ENCODE measurements around the gene GRWD1.

Gene GRWD1

DNA sequence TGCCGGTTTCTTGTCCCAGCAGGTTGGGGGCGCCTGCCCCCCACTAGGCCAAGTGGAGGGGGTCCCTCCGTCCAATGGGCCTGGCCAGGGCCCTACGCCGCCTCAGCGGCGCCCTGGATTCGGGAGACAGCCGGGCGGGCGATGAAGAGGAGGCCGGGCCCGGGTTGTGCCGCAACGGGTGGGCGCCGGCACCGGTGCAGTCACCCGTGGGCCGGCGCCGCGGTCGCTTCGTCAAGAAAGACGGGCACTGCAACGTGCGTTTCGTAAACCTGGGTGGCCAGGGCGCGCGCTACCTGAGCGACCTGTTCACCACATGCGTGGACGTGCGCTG is 15.8 kb downstream of the GRWD1 start:
- no peak for DNase-seq

DNA sequence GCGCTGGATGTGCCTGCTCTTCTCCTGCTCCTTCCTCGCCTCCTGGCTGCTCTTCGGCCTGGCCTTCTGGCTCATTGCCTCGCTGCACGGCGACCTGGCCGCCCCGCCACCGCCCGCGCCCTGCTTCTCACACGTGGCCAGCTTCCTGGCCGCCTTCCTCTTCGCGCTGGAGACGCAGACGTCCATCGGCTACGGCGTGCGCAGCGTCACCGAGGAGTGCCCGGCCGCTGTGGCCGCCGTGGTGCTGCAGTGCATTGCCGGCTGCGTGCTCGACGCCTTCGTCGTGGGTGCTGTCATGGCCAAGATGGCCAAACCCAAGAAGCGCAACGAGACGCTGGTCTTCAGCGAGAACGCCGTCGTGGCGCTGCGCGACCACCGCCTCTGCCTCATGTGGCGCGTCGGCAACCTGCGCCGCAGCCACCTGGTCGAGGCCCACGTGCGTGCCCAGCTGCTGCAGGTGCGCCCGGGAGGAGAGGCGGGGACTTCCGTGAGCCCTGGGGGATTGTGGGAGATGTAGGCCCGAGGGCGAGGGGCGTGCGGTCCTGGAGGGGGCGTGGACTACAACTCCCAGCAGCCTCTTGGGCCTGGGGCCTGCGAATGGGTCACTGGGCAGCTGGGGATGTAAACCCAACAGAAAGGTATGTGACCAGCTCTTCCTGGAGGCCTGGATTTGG is 16.3 kb downstream of the GRWD1 start:
- DNase-seq, result no peak

DNA sequence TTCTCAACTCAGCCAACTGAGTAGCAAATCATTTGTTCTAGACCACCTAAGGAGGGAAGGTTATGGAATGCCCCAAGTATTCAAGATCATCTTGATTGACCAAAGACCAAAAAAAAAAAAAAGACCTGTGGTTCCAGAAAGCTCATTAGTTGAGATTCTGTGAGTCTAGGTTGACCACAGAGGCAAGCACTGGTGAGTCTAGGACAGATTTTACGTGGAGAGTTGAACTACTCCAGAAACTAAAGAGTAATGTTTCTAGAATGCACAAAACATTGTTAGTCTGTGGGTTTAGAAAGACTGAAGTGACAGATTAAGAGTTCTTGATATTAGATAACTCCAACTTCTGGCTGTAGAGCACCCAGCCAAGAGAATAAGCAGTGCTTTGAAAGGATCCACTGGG is 19.4 kb downstream of the GRWD1 start:
- DNase-seq, result no peak

DNA sequence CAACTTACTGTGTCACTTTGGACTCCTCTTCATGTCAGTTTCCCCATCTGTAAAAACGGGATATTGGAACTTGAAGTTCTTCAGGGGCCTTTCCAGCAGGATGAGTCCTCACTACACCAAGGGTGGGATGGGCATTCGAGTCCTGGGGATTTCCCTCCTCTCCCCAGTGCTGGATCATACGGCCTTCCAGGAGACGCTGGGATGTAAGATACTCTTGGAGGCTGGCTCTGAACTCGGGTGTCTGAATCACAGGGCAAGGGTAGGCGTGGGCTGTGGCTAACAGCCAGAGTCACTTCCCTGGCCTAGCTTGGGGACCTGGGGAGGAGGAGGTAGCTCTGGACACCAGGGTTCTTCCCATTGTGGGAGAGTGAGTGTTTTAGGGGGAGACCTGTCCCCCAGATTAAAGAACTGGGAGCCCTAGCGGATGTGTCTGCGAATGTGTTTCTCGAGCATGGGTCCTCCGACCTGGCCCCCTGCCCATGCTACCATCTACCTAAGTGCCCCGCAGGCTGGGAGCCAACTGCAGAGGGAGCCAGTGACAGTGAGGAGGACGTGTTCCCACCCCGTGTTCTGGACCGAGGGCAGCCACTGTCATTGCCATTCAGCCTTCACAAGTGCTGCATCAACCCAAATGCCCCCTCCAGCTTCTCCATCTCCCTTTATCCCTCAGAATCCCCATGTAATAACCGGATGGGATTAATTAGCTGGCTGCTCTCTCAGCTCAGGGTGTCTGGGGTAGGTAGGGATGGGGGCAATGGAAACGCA is 21.0 kb downstream of the GRWD1 start:
- DNase-seq, result no peak

DNA sequence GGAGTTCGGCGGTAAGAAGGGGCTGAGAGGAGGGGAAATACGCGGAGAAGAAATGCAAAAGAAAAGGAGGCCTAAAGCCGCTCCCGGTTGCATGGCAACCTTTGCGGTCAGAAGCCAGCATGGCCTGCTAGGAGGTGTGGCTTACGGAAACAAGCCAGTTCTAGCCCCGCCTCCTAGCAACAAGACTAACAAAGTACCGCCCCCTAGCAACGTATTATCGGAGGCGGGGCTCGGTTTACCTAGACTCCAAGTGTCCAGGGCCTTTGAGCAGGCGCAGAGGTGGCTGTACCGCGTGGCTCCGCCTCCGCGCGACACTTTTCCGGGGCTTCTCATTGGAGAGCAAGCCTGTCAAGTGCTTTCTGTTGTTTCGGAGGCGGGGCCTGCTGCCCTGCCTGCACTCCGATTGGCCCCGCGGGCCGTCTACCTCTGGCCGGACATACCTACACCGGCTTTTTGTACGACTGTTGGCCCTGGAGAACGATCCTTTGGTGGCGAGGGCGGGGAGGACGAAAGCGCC is 23.0 kb downstream of the GRWD1 start:
- DNase-seq, result peak; percentile 99

DNA sequence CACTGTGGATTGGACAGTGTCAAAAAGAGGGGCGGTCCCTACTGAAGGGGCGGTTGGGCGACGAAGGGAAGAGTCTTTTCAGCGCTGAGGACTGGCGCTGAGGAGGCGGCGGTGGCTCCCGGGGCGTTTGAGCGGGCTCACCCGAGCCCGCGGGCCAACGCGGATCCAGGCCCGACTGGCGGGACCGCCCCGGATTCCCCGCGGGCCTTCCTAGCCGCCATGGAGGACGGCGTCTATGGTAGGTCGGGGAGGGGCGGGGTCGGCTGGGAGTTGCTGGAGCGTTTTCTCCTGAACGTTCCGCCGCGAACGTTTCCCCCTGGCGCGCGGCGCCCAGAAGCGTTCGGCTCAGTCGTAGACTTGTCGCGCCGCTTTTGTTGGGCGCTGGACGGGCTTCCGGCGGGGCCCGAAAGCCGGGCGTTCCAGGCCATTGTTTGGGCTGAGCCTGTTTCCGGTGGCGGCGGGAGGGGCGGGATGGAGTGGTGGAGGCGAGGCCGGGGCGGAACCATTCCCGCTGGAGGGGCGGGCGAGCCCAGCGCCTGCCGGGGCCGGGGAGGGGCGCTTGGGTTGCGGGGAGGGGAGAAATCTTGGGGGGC is 23.6 kb downstream of the GRWD1 start, which contains the start of gene CYTH2:
Gene CYTH2 (plus strand): TSS at position 81 of the 593 bp plus-strand sequence. CDS start 139 bp downstream, at position 220.
- DNase-seq, result no peak

DNA sequence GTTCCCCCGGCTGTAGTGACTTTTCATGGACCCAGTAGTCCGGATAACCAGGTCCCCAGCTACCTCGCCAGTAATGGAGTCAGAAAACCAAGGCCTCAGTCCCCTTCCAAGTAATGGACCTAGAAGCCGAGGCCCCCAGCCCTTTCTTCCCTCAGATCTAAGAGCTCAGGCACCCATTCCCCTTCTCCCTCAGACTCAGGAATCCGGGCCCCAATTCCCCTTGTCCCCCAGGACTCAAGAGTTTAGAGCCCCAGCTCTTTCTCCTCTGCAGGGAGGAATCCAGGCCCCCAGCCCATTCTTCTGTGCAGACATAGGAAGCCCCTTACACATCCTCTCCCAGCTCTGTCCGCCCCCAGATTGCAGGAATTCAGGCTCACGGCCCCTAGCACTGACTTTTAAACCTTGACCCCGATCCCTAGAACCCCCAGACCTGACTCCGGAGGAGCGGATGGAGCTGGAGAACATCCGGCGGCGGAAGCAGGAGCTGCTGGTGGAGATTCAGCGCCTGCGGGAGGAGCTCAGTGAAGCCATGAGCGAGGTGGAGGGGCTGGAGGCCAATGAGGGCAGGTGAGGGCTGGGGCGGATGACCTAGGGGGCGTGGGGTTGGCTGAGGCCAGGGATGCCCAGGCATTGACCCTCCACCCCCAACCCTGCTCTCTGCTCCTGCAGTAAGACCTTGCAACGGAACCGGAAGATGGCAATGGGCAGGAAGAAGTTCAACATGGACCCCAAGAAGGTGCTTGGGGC is 24.3 kb downstream of the GRWD1 start:
- no peak for DNase-seq

DNA sequence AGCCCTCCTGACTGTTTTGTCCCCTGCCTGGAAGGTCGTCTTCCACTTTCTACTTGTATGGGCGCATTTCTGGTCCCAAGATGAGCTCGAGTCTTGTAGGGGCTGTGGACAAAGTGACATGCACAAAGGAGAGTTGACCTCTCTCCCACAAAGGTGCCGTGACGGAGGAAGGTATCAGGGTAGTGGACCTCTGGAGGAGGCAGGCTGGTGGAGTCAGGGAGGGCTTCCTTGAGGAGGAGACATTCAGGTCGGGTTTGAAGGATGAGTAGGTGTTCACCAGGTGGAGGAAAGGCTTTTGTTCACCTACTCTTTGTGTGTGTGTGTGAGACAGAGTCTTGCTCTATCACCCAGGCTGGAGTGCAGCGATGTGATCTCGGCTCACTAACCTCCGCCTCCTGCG is 25.1 kb downstream of the GRWD1 start:
- no peak for DNase-seq

DNA sequence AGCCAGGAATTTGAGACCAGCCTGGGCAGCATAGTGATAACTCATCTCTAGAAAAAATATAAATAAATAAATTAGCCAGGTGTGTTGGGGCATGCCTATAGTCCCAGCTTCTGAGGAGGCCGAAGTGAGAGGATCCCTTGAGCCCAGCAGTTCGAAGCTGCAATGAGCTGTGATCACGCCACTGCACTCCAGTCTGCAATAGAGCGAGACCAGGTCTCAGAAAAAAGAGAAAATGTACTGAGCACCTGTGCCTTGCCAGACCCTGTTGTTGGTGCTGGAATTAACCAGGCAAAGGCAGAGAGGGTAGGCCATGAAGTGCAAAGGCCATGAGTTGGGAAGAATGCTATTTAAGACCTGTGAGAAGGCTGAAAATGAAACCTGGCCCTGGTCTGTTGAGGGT is 26.1 kb downstream of the GRWD1 start:
- no peak for DNase-seq

DNA sequence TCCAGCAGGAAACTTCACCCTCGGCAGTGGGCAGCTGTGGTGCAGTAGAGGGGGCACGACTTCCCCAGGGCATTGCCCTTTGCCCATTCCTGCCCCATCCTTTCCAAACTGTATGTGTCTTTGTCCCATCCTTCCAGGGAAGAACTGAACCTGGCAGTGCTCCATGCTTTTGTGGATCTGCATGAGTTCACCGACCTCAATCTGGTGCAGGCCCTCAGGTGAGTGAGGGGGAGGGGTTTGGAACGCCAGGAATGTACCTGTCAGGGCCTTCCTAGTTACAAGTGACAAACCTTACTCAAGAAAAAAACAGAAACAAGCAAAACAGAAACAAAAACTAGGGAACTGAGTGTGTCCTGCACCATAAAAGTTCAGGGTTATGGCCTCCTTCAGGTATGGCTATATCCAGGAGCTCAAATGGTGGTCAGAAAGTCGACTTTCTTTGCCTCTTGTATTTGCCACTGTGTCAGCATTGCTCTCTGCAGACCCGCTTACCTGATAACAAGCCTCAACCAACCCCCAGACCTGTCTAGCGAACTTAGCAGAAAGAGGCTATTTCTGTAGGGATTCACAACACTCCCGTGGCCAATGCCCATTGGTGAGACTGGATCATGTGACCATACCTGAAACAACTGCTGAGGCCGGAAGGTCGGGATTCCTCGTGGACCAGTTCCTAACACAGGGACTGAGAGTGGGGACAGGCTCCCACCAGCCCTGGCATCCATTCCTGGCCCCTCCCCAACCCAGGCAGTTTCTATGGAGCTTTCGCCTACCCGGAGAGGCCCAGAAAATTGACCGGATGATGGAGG is 27.6 kb downstream of the GRWD1 start:
- DNase-seq, result no peak

DNA sequence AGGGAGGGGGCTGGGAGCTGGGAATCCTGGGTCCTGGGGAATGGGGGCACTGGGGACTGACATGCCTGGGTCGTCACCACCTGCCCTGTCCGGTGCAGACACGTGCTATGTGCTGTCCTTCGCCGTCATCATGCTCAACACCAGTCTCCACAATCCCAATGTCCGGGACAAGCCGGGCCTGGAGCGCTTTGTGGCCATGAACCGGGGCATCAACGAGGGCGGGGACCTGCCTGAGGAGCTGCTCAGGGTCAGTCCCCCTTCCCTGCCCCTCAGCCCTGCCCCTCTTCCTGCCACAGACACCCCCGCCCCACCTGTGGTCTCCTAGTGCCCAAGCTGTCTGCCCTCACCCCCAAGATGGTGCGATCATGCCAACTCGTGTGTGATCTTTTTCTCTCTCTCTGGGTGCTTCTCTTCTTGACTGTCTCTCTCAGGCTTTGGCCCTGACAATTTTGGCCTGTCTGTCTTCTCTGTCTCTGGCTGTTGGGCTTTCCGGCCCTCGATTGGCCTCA is 28.4 kb downstream of the GRWD1 start:
- DNase-seq, result no peak

DNA sequence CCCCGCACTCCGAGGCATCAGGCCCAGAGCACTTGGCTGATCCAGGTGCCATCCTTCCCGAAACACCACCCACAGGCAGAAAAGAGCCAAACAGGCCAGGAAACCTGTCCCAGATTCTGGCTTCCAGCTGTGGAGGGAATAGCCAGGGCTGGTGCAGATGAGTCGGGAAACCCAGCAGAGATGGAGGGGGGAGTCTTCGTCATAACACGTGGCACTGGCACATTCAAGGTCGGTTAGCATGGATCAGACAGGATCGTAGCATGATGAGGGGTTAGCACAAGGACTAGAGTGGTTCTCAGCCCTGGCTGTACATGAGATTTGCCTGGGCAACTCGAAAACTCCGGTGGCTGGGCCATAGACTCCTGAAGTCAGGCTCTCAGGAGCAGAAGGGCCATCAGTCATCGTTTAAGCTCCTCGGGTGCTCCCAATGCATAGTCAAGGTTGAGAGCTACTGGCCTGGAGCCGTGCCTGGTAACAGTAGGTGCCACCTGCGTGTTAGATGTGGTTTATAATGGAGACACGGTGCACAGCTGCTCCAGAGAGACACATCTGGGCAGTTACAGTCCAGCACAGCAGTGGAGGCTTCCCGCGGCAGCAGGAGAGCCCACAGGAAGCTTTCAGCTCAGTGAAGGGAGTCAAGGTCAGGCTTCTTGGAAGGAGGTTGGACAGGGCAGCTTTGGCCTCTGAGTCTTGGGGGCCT is 29.7 kb downstream of the GRWD1 start:
- DNase-seq, result no peak

DNA sequence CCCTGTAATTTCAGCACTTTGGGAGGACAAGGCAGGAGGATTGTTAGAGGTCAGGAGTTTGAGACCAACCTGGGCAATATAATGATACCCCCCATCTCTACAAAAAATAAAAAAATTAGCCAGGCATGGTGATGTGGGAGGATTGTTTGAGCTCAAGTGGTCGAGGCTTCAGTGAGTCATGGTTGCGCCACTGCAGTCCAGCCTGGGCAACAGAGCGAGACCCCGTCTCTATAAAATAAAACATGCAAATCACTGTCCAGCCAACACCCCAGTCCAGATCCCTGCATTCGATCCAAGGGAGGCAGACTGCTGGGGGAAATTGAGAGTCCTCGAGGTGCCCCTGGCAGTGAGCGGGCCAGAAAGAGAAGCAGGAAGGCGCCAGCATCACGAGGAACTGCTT is 30.4 kb downstream of the GRWD1 start:
- no peak for DNase-seq

DNA sequence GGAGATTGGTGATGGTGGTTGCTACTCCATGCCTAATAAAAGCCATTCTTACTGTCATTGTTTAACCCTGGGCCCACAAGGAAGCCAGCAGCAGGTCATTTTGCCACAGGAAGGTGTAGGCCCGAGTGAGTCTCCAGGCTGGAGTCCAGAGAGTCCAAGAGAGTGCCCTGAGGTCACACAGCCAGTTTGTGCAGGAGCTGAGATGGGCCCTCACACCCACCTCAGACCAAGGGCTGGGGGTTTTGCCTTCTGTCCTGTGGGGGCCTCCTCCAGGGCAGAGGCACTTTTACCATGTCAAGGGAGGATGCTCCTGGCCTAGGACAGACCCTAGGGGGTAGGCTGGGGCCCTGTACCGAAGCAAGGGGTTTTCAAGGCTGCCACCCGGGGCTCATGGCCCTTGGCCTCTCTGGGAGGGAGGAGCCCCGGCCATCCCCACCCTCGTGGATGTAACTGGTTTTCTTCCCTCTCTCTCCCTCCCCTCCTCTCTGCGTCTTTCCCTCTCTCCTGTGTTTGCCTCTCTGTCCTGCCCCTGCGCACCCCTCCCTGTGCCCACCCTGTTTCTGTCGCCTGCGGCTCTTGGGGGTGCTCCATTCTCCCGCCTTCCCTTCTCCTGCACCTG is 31.4 kb downstream of the GRWD1 start:
- no peak for DNase-seq

DNA sequence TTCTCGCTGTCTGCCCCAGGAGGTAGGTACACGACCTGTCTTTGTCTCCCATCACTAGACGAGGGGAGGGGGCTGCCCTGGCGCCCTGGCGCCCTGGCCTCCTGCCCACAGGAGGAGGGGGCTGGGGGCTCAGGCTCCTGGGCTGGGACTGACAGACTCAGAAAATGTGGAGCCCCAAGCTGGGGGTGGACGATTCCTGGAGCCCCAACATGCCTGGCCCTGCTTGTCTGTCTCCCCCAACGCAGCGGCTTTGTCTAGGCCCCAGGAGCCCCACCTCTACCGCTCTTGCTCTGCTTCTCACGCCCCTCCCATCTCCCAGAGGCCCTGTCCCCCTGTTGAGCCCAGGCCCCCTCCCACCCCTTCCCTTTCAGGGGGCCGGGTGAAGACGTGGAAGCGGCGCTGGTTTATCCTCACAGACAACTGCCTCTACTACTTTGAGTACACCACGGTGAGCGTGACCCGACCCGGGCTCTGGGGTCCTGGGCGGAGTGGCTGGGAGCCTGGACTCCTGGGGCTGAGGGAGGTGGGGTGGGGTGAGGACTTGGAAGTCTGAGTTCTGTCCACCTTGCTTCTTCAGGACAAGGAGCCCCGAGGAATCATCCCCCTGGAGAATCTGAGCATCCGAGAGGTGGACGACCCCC is 32.0 kb downstream of the GRWD1 start:
- no peak for DNase-seq

DNA sequence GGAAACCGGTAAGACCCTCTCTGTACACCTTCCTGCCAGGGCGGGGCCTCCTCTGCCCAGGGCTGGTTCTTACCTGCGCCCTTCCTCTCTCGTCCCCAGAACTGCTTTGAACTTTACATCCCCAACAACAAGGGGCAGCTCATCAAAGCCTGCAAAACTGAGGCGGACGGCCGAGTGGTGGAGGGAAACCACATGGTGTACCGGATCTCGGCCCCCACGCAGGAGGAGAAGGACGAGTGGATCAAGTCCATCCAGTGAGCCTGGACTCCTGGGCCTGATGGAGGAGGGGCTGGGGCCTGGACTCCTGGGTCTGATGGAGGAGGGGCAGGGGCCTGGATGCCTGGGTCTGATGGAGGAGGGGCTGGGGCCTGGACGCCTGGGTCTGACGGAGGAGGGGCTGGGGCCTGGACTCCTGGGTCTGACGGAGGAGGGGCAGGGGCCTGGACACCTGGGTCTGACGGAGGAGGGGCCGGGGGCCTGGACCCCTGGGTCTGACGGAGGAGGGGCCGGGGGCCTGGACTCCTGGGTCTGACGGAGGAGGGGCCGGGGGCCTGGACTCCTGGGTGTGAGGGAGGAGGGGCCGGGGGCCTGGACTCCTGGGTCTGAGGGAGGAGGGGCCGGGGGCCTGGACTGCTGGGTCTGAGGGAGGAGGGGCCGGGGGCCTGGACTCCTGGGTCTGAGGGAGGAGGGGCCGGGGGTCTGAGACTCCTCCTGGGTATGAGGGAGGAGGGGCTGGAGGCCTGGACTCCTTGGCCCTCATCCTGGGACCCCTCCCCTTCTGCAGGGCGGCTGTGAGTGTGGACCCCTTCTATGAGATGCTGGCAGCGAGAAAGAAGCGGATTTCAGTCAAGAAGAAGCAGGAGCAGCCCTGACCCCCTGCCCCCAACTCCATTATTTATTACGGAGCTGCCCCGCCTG is 32.8 kb downstream of the GRWD1 start:
- DNase-seq, result no peak

DNA sequence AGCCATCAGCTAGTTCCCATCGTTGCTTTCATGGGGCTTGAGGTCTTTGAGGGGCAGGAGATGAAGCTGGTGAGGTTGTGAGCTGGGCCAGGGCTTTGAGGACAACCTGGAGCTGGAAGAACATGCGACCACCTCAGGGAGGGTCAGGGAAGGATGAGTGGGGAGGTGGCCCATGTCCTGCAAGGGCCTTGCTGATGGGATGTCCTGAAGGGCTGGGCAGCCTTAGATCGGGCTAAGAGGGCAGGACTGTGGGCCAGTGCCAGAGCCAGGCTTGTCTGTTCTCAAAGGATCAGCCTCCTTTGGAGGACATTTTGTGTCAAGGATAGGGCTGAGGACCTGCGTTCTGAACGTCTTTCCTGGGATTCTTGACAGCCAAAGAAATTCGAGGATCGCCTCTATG is 33.9 kb downstream of the GRWD1 start:
- DNase-seq, result no peak

DNA sequence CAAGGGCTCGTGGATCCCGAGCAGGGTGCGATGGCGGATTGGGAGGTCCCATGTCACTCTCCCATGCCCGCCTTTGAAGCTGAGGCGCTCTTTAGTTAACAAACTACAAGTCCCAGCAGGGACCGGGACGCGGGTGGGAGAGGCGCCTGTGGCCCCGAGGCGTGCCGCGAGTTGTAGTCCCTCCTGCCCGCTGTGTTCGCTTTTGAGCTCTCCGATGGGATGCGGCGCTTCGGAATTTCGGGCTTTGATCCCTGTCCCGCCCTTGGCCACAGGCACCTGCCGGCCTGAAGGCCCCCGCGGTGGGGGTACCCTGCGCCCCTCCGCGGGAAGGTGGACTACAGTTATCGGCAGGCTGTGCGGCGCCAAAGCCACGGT is 34.4 kb downstream of the GRWD1 start:
- DNase-seq, result no peak
